ENCODE data around the gene SUN2.
"Not testable (repeated sequence)": the region's sequence is repeated elsewhere in the genome, so short reads cannot be mapped to it uniquely, and the experiment has no call there.

SUN2 gene, protein sequence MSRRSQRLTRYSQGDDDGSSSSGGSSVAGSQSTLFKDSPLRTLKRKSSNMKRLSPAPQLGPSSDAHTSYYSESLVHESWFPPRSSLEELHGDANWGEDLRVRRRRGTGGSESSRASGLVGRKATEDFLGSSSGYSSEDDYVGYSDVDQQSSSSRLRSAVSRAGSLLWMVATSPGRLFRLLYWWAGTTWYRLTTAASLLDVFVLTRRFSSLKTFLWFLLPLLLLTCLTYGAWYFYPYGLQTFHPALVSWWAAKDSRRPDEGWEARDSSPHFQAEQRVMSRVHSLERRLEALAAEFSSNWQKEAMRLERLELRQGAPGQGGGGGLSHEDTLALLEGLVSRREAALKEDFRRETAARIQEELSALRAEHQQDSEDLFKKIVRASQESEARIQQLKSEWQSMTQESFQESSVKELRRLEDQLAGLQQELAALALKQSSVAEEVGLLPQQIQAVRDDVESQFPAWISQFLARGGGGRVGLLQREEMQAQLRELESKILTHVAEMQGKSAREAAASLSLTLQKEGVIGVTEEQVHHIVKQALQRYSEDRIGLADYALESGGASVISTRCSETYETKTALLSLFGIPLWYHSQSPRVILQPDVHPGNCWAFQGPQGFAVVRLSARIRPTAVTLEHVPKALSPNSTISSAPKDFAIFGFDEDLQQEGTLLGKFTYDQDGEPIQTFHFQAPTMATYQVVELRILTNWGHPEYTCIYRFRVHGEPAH

DNA sequence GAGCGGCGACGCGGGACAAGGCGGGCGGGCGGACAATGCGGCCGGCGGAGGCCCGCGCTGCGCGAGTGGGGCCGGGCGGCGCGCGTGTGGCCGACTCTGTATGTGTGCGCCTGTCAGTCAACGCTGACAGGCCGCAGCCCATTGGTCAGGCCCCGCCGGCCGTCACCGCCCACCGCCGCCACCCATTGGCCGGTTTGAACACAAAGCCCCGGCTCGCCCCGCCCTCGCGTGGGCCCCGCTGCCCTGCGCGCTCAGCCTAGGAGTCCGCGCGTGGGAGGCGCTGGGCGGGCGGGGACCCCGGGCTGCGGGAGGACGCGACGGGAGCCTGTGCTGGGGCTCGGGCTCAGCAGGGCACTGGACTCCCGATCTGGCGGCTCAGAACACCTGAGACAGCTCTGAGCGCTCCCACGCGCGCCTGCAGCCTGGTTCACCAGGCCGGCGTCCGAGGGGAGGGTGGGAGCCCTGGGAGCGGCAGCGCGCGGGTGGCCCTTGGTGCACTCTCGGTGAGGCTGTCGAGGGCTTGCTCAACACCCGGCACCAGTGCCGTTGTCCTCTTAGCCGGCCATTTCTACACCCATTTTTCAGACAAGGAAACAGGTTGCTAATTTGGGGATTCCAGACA, at the start of gene SUN2:
Gene SUN2, minus strand, starts transcription at position 88 of the 622 bp plus-strand sequence. CDS start 3,370 bp downstream, outside the sequence.
- peak; percentile 87 to 93 for DNase-seq (ENCODE audit: low read depth in 2 of 2)

DNA sequence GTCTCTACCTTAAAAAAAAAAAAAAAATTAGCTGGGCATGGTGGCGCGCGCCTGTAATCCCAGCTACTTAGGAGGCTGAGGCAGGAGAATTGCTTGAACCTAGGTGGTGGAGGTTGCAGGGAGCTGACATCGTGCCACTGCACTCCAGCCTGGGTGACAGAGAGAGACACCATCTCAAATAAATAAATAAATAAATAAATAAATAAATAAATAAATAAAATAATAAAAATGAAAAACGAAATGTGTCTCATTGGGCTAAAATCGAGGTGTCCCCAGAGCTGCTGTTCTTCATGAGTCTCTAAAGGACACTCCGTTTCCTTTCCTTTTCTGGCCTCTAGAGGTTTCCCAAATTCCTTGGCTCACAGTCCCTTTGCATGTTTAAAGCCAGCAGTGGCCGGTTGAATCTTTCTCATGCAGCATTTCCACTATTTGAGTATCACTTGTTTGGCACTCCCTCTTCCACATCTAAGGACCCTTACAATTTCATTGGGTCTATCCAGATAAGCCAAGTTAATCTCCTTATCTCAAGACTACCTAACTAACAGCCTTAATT, 49.3 kb upstream of the SUN2 start:
- not testable (repeated sequence) for DNase-seq (ENCODE audit: low read depth in 2 of 2)

DNA sequence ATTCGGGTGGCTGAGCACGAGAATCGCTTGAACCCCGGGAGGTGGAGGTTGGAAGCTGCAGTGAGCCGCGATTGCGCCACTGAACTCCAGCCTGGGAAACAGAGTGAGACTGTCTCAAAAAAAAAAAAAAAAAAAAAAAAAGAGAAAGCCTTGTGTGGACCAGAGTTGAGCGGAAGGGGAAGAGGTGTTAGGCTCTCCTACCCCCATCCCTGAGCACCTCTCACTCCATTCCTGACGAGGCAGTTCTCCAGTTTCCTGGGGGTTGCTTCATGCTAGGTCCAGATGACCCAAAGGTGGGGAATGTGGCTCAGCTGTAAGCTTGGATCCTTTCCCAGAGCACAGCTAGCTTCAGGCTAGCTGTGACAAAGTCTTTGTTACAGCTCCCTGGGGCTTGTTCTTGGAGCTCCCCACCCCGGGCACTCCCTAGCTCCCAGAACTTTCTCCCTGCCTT, 46.9 kb upstream of the SUN2 start:
- no peak for DNase-seq (ENCODE audit: low read depth in 2 of 2)

DNA sequence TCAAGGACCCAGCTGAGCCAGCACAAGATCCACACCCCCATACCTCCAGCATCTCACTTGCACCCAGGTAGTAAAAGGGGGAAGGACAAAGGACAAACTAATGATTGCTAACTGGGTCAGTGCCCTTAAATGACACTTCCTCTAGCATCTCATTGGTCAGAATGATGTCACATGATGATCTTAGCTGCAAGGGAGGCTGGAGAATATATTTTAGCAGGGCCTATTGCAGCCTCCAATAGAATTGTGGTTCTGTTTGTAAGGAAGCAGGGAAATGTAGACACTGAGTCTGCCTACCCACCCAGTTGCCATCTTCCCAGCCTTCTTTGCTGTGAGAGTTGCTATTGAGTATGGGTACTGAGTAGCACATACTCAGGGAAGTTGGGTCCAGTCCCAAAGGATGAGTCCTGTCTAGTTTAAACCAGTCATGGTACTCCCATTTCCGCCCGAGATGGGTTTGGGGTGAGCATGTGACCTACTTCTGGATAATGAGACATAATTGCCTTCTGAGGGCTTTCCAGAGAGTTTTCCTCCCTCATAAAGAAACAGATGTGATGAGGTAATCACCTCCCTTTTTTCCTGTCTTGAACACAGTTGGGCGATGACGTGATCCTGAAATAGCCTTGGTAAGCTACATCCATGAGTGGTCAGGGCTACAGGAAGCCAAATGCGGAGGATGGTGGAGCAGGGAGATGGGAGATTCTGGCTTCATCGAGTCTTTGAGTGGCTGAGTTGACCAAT, 43.6 kb upstream of the SUN2 start:
- no peak for DNase-seq (ENCODE audit: low read depth in 2 of 2)

DNA sequence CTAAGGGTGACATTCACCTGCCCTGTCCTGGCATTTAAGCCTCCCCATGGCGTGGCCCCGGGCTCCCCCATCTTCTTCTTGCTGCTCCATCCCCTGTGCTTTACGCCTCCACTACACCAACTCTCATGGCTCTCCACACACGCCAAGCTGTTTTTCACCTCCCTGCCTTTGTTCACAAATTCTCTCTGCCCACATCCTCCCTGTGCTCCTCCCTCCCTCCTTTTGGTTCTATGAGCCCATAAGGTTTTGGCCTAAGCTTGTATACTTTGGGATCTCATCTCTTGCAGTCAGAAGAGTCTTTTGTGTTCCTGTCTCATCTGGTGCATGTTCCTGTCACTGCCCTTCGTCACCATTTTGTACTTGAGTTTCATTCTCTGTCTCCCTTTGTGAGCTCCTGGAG, 42.7 kb upstream of the SUN2 start:
- DNase-seq (ENCODE audit: low read depth in 2 of 2): no peak

DNA sequence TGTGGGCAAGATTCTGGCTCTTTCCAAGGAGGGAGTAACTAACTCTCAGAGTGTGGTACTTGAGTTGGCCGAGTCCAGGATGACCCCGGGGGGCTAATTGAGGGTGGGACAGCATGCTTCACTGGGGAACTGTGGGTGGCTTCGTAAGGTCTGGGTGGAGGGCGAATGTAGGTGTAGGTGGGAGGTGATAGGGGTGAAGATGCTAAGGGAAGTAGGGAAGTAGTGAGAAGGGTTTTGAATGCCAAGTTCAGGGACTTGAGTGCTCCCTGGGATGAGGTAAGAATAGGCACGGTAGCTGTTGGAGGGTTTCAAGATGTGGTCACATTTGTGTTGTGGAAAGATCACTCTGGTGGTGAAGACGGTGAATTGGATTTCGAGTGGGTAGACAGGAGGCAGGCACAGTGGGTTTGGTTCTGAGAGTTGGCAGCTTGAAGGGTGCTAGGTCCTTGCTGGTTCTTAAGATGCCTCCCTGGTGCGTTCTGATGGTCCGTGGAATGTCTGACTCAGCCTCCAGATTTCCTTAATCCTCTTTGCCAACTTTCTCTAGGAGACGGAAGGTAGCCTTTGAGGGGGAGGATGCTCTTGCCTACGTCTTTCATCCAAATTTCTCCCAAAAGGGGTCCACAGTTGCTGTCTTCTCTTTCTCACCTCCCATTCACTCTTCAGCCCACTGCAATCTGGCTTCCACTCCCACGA, 40.6 kb upstream of the SUN2 start:
- no peak for DNase-seq (ENCODE audit: low read depth in 2 of 2)

DNA sequence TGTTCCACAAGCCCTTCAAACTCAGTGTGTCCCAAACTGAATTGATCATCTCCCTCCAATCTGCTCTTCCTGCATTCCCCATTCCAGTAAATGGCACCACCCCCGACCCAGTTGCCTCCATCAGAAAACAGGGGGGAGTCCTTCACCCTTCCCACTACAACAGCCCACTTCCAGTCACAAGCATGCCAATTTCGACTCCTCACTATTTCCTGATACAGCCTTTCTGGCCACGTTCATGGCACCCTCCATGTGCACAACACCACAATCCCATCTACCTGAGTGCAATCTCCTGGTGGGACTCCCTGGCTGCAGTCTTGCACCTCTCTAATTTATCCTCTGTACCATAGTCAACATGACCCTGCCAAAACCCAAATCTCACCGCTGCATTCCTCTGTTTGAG, 39.8 kb upstream of the SUN2 start:
- DNase-seq (ENCODE audit: low read depth in 2 of 2): no peak

DNA sequence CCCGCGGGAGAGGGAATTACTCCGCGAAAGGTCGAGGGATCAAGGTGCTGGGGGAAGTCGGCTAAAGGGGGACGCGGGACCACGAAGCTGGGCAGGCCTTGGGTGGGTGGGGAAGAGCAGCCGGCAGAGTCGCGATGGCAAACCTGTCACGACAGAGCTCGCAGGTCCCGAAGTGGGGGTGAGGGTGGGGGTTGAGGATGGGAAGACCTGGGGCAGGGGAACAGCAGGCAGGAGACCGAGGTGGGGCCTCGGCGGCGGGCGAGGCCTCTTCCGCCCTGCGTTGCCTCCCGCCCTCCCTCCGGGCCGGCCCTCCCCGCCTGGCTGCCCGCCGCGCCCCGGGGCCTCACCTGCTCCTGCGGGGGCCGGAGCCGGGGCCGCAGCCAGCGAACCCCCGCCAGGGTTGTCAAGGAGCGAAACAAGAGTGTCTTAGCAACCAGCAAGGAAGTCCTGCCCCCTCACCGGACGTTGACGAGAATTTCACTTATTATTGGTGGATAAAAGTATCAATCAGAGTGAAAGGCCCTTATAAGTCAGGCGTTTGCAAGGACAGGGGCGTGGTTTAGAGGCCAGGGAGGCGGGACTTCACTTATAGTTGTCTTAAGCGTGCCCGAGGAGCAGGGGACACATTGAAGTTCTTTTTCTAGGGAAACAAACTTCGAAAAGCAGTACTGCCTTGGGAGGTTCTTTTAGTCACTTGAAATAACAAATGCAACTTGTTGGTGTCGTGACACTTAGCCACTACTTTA, 38.1 kb upstream of the SUN2 start, which contains the start of gene DNAL4:
Gene DNAL4, minus strand, starts transcription at position 423 of the 746 bp plus-strand sequence. CDS start 11,412 bp downstream, outside the sequence.
- DNase-seq (ENCODE audit: low read depth in 2 of 2): peak; percentile 83 to 88

DNA sequence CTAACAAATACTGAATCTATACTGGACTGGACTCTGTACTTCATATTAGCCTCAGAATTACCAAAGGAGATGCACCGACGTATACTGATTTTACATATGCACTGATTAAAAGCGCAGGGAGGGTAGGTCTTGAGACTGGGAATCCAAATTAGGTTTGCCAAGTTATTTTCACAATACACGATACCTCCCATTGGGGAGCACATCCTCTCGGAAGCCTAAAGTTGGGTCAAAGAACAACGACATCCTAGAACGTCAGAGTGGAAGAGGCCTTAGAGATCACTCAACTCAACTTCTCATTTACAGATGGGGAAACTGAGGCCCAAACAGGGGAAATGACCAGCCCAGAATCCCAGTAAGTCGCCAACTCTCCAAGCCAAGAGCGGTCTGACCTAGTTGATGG, 37.5 kb upstream of the SUN2 start:
- no peak for DNase-seq (ENCODE audit: low read depth in 2 of 2)

DNA sequence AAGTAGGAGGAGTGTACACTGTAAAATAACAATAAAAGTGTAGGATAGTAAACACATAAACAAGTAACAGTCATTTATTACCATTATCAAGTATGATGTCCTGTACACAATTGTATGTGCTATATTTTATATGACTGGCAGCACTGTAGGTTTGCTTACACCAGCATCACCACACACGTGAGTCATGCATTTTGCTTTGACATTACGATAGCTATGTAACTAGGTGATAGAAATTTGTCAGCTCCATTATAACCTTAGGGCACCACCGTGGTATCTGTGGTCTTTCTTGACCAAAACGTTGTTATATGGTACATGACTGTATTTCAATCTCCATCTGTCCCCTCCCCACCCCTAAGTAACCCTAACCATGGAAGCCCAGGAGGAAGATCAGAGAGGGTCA, 37.0 kb upstream of the SUN2 start:
- no peak for DNase-seq (ENCODE audit: low read depth in 2 of 2)

DNA sequence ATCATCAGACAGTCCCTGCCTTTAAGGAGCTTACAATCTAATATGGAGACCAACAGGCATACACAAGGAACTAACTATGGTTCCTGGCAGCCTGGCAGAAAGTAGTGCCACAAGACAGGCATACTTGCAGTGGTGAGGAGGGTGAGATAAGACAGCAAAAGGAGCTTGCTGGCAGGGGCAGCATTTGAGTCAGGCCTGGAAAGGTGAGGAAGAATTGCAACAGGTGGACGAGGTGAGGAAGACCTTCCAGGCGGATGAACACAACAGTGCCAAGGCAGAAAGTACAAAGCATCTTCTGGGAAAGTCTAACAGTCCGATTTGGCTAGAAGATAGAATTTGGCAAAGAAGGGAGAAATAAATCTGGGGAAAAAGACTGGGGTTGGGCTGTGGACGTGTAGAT, 33.8 kb upstream of the SUN2 start:
- no peak for DNase-seq (ENCODE audit: low read depth in 2 of 2)

DNA sequence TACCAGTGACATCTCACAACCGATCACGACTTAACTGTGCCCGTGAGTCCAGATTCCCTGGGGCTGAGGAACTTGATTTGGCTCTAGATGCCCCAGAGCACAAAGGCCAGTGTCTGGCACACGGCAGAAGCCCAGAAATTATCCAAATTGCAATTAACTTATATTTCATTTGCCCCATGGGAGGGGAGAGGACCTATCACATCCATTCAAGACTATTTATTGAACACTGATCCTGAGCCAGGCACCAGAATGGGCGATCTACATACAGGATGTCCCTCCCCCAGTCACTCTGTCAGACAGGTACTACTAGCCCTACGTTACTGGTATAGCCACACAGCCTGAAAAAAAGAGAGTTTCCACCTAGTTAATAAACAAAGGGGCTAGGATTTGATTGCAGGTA, 33.0 kb upstream of the SUN2 start:
- DNase-seq (ENCODE audit: low read depth in 2 of 2): no peak

DNA sequence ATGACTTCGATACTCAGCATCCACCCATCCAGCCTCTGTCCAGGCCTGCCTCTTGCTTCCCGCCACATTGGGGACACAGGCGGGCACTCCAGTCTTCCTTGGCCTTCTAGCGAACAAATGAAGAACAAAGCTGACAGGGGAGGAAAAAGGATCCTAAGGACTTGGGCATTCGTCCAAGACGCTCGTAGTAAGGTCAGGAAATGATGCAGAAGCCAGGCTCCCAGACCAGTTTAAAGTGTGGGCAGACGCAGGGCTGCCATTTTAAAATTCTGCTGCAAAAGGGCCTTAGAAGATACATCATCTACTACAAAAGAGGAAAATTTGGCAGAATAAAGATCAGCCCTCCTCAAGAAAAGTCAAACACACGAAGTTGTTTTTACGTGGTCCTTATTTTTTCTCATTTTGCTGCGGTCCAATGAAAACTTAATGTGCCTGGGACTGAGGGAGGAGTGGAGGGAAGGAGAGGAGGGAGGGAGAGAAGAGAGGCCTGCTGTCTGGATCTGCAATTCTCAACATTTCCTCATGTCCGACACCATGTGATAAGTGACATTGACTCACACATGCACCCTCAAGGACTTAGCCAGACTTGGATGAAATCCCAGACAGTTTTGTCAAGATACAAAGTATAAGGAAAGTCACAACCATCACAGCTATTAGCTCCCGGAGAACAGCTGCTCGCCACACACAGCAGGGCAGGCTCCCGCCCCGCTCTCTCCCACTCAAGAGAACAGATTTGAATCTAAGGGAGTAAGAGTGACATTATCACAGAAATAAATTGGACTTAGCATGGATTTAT, 32.4 kb upstream of the SUN2 start:
- DNase-seq (ENCODE audit: low read depth in 2 of 2): no peak

DNA sequence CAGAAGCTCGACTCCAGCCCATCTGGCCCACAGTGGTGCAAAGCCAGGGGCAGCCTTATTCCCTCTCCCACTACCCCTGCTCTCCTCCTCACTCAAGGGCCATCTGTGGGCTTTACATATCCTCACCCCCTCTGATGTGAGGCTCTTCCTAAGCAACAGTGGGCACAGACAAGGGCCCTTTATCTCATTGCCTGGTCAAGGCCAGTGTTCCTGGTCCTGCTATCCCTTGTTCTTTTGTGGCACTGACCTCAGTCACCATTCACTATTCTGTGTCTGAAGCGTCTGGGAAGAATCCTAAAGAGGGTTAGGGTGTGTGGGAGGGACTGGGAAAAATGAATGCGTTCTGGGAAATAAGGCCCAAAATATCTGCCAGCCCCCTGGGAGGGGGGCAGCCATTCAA, 30.8 kb upstream of the SUN2 start:
- DNase-seq (ENCODE audit: low read depth in 2 of 2): no peak

DNA sequence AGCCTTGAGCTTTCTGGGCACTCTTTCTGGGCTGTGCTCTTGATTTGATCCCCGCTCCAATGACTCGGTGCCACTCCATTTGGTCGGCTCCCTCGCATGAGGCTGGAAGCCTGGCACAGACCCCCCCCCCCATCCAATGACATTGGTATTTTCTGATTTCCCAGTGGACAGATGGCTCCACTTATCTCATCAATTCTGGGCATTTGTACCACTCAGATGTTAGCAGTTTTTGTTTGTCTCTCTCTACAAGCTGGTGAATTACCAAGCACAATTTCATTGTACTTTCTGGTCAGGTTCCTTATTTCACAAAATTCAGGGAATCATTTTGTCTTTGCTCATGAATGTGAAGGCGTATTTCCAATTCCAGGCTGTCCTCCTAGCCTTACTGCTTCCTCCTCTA, 29.1 kb upstream of the SUN2 start:
- no peak for DNase-seq (ENCODE audit: low read depth in 2 of 2)

DNA sequence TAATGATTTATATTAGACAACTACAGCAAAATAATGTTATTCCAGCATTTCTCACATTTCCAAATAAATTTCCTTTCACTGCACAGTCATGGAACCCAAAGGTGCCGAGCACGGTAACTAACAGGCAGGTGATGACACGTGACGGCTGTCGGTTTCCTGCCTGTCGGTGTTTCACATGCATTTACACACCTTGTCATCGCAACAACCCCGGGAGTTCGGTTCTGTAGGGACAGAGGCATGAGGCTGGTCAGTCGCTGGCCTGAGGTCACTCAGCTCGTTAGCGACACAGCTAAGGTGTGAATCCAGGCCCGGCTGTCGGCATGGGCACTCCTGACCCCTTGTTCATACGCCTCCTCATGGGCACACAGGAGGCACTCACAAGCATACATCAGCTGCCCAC, 28.2 kb upstream of the SUN2 start:
- no peak for DNase-seq (ENCODE audit: low read depth in 2 of 2)

DNA sequence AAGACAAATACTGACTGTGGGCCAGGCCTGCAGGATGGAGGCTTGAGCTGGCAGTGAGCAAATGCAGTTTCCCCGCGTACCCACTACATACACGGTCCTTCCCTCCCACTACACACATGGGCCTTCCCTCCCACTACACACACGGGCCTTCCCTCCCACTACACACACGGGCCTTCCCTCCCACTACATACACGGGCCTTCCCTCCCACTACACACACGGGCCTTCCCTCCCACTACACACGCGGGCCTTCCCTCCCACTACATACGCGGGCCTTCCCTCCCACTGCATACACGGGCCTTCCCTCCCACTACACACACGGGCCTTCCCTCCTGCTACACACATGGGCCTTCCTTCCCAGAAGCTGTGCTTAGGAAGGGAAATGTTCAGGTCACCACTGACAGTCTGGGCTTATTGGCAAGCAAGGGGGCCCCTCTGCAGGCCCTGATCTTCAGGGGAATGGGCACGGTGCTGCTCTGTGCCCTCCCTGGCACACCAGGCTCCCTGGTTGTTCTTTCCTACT, 27.4 kb upstream of the SUN2 start:
- DNase-seq (ENCODE audit: low read depth in 2 of 2): no peak

DNA sequence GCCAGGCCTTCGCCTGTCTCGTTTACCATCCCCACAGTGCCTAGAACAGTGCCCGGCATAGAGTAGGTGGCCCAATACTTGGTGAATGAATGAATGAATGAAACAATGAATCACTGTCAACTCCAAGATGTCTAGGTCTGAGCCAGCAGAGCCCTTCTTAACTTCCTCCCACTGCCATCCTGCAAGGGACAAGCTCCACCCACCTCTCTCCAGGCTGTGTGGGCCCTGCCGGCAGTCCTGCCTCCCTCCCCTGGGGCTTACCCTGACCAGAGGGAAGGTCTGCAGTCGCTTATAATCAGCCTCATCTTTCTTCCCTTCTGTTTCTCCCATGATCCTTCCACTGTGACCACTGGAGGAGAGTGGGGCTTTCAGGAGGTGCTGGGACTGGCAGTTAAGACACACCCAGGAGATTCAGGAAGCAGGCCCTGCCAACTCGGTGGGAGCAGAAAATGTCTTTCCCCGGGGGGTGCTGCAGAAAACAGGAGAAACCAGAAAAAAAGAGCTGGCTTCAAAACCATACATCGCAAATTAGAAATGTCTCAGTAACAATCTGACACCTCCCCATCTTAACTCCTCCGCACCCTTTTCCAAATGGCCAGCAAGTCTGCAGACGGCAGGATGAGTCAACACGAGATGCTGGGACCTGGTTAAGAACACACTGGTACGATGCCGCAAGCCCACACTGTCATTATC, 26.8 kb upstream of the SUN2 start:
- no peak for DNase-seq (ENCODE audit: low read depth in 2 of 2)

DNA sequence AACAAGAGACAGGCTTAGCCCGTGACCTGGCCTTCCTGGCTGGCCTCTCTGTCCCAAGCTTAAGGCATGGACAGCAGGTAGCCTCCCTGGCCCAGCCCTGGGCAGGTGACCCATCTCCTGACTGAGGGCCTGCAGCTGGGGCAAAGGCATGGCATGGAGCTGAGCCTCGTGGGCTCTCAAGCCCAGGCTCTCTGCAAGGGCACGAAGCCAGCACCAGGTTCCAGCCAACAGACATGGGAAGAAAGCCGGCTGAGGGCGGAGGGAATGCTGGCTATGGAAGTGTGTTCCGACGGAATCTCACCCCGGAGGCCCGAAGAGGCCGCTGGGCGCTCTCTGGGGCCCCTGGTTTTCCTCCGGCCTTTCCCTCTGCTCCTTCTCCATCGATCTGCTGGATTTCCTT, 25.2 kb upstream of the SUN2 start:
- DNase-seq (ENCODE audit: low read depth in 2 of 2): no peak
